Right hindlimb (tissue), 1 donor: Measurements from ENCODE around the gene RAMAC.
"Not testable (repeated sequence)": the region's sequence is repeated elsewhere in the genome, so short reads cannot be mapped to it uniquely, and the experiment has no call there.

Source experiments
- DNase-seq: peaks from one replicate; pipeline ENCODE4 v3.0.0-alpha.2; 2018

RAMAC gene

GRCh38 chr15:83016906-83017305 lies 30.9 kb downstream of the RAMAC start:
- DNase-seq = no peak

GRCh38 chr15:83018436-83018835 lies 32.4 kb downstream of the RAMAC start:
- no peak for DNase-seq

GRCh38 chr15:83030021-83030420 lies 44.0 kb downstream of the RAMAC start:
- no peak for DNase-seq

GRCh38 chr15:83031234-83031633 lies 45.2 kb downstream of the RAMAC start:
- not testable (repeated sequence) for DNase-seq

- DNase-seq = no peak
These were observed 50.2 kb downstream of the RAMAC start for GRCh38 chr15:83036253-83036652.

GRCh38 chr15:83039206-83039605 lies 53.2 kb downstream of the RAMAC start:
- no peak for DNase-seq
